Astrocyte of the cerebellum (primary cell): ENCODE results near the gene SORL1.
"Not testable (repeated sequence)": the region's sequence is repeated elsewhere in the genome, so short reads cannot be mapped to it uniquely, and the experiment has no call there.

Source experiments
- DNase-seq: peaks from one replicate; pipeline ENCODE4 v3.0.0-alpha.2; 2011; ENCODE audit warnings: low read depth
- H3K4me3 ChIP-seq: 2 replicates; pipeline ENCODE4 v1.5.1; 2011; ENCODE audit warnings: mild to moderate bottlenecking, low read depth, low read length, moderate library complexity
- in situ Hi-C: cut with HindIII; loops from 2 replicates; pipeline ENCODE4 v1.10.0; 2017; ENCODE audit warnings: low sequenced_read_pairs
- TF ChIP-seq, protein P1 (sequence below): IDR thresholded peaks from 2 replicates; pipeline ENCODE4 v1.5.1; 2012; ENCODE audit warnings: low read length, low read depth, moderate library complexity, mild to moderate bottlenecking; ENCODE audit errors: missing control alignments

The SORL1 gene

GRCh38 chr11:121630041-121630440 lies 177.9 kb downstream of the SORL1 start:
- peak; percentile 71 for DNase-seq
- in situ Hi-C loops: loop anchor here (25.0 kb wide), 1 partner anchor 857 kb away; no protein-coding TSS in a partner anchor
- TF ChIP-seq, protein P1, sequence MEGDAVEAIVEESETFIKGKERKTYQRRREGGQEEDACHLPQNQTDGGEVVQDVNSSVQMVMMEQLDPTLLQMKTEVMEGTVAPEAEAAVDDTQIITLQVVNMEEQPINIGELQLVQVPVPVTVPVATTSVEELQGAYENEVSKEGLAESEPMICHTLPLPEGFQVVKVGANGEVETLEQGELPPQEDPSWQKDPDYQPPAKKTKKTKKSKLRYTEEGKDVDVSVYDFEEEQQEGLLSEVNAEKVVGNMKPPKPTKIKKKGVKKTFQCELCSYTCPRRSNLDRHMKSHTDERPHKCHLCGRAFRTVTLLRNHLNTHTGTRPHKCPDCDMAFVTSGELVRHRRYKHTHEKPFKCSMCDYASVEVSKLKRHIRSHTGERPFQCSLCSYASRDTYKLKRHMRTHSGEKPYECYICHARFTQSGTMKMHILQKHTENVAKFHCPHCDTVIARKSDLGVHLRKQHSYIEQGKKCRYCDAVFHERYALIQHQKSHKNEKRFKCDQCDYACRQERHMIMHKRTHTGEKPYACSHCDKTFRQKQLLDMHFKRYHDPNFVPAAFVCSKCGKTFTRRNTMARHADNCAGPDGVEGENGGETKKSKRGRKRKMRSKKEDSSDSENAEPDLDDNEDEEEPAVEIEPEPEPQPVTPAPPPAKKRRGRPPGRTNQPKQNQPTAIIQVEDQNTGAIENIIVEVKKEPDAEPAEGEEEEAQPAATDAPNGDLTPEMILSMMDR: no peak
- no peak overlapping the region for H3K4me3 ChIP-seq

DNA sequence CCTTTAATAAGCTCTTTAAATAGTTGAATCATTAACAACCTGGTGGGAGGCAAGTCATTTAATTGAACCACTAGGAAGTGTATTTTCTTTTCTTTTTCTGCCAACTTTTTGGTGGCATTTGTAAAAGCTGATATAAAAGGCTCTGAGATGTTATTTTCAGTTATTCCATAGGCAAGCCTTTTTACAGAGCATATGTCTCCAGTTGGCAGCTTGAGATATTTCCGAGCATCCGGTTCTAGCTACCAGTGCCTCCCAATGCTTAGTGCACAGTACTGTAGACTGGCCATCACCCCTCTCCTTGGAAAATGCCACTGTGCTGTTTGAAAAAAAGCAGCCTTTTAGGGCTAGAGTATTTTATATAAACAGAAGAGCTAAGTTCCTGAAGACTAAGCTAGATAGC lies 179.3 kb downstream of the SORL1 start:
- no peak overlapping the region for H3K4me3 ChIP-seq
- TF ChIP-seq, protein P1: no peak
- in situ Hi-C loops: loop anchor here (25.0 kb wide), 1 partner anchor 856 kb away; no protein-coding TSS in a partner anchor
- no peak for DNase-seq

DNA sequence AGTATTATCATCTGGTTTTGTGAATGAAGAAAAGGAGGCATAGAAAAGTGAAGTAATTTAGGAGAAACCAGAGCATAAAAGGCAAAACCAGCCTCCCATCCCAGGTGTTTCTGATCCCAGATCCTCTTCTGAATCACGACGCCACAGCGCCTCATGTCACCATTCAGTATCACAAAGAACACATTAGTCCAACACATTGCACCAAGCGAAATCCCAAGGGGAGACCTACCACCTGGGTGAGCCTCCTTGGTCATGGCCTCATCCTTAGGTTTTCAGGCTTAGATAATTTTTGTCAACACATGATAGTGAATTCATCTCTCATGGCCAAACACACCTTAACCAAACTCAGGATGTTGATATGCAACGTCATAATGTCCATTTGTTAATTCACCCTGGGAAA lies 182.2 kb downstream of the SORL1 start:
- in situ Hi-C loops: loop anchor here (25.0 kb wide), 1 partner anchor 853 kb away; no protein-coding TSS in a partner anchor
- no peak for DNase-seq
- no peak overlapping the region for H3K4me3 ChIP-seq
- TF ChIP-seq, protein P1: no peak

DNA sequence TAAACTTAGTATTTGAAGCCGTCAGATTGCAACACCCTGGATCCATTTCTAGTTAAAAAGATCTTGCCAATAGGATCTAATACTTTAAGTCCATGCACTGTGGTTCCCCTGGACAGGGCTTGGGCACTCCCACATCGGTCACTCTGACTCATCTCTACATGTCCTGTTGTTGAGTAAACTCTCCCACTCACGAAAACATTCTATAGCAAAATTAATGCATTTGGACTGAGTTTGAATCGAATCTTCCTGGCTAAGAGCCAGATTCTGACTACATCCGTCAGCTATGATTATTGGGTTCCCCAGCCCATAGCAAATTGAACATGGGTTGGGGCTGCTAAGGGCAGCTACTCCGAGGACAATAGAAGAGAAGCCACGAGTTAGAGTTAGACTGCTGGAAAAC lies 182.8 kb downstream of the SORL1 start:
- H3K4me3 ChIP-seq: no peak overlapping the region
- TF ChIP-seq, protein P1: no peak
- in situ Hi-C loops: loop anchor here (25.0 kb wide), 1 partner anchor 852 kb away; no protein-coding TSS in a partner anchor
- DNase-seq: peak; percentile 79

GRCh38 chr11:121636081-121636799 lies 184.1 kb downstream of the SORL1 start:
- no peak overlapping the region for H3K4me3 ChIP-seq
- in situ Hi-C loops: loop anchor here (25.0 kb wide), 1 partner anchor 851 kb away; no protein-coding TSS in a partner anchor
- TF ChIP-seq, protein P1: no peak
- no peak for DNase-seq

DNA sequence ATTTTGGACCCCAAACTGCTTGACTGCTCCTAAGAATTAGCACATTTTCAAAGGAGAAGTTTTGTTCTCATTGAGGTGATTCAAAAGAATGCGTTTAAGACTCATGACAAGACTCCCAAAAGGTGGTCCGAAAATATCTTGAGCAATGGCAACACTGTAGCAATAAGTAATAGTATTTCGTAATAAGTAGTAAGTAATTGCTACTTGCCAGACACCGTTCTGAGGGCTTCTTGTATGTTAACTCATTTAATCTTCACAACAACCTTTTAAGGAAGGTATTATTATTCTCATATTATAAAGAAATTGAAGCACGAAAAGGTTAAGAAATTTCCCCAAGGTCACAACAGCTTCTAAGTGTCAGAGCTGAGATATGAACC lies 184.7 kb downstream of the SORL1 start:
- no peak for DNase-seq
- H3K4me3 ChIP-seq: no peak overlapping the region
- TF ChIP-seq, protein P1: no peak
- in situ Hi-C loops: loop anchor here (25.0 kb wide), 1 partner anchor 851 kb away; no protein-coding TSS in a partner anchor

DNA sequence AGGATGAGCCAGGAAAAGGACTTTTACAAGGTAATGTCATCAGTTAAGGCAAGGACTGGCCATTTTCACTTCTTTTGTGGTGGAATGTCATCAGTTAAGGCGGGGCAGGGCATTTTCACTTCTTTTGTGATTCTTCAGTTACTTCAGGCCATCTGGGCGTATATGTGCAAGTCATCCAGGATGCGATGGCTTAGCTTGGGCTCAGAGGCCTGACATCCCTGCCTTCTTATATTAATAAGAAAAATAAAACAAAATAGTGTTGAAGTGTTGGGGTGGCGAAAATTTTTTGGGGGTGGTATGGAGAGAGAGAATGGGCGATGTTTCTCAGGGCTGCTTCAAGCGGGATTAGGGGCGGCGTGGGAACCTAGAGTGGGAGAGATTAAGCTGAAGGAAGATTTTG lies 185.5 kb downstream of the SORL1 start:
- not testable (repeated sequence) for DNase-seq, H3K4me3 ChIP-seq
- in situ Hi-C loops: loop anchor here (25.0 kb wide), 1 partner anchor 850 kb away; no protein-coding TSS in a partner anchor
